HG02798 (cell line): ENCODE measurements around the gene ADD1.

Source experiments
- ATAC-seq: cut with Tn5 transposase; IDR thresholded peaks from one replicate; pipeline ENCODE4 v1.9.1; 2021; ENCODE audit warnings: mild to moderate bottlenecking; ENCODE audit not compliant: unreplicated experiment, poor library complexity

Gene ADD1

GRCh38 chr4:2805712-2806389 is 37.8 kb upstream of the ADD1 start:
- no peak for ATAC-seq

- no peak for ATAC-seq
These were observed 37.0 kb upstream of the ADD1 start for GRCh38 chr4:2806390-2807355.

DNA sequence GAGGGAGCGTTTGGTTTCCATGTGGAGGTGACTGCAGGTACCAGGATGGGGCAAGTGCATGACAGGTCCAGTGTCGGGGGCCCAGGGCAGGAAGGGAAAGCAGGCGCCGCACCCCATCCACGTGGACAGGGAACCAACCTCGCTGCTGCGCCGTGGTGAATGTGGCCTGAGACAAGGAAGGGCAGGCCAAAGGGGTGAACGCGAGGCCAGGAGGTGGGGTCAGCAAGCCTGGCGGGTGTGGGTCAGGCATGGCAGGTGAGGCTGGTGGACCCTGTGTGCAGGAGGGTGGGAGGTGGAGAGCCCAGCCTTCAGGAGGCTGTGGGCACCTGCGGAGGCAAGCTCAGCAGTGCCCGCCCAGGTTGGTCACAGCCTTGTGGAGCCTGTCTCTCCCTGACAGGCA is 36.1 kb upstream of the ADD1 start:
- no peak for ATAC-seq

GRCh38 chr4:2808001-2808400 is 35.6 kb upstream of the ADD1 start:
- ATAC-seq = no peak

DNA sequence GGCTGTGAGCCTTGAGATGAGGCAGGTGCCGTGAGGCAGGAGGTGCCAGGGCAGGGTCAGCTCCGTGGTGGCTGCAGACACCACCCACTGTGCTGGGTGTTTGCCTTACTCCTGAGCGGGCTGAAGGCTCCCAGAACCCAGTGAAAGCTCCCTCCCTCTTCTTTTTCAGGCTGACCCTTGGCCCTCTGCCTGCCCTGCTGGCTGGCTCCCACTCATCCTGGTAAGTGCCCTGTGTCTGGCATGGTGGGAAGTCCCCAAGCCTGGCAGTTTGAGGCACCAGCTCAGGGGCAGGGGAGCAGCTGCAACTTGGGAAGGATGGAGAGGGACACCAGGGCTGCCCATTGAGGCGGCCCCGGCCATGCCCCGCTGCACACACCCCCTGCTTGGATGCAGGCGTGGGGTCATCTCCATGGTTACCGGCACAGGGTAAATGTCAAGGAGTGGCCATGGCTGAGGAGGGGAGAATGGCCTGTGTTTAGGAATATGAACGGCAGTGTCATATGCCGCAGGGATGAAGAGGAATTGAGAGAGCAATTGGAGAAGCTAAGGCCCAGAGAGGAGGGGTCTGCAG is 33.9 kb upstream of the ADD1 start:
- no peak for ATAC-seq

GRCh38 chr4:2810388-2810787 is 33.3 kb upstream of the ADD1 start:
- no peak for ATAC-seq

DNA sequence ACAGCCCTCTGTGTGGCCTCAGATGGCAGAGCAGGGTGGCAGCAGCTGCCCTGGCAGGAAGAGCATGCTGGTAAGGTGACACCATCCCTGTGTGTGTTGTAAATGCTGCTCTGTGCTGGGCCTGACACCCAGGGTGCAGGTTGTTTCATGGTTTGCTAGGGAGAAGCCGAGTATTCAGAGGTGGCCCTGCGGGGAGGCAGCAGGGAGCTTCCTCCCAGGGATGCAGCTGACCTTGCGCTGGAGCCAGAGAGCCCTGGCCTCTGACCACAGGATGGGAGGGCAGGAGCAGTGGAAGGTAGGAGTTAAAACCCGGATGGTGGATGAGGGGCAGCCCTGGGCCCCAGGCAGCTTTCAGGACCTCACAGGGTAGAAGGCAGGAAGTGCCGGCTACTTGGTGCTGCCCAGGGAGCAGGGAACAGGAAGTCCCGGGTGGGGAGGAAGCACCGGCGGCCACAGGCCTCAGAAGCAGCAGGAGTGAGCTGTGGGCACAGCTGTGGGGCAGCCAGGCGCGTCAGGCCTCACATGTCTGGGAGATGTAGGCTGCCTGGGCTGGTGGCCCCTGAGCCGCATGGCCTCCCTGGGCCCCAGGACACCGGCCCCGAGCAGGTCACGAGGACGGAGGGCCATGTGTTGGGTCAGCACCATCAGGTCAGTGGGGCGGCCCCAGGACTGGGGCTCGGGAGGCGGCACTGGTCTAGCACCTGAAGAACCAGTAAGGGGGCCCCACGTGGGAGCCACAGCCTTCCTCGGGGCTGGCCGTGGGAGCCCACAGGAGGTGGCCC is 31.6 kb upstream of the ADD1 start:
- ATAC-seq = peak; percentile 60

GRCh38 chr4:2812612-2813354 is 30.9 kb upstream of the ADD1 start:
- ATAC-seq = no peak

DNA sequence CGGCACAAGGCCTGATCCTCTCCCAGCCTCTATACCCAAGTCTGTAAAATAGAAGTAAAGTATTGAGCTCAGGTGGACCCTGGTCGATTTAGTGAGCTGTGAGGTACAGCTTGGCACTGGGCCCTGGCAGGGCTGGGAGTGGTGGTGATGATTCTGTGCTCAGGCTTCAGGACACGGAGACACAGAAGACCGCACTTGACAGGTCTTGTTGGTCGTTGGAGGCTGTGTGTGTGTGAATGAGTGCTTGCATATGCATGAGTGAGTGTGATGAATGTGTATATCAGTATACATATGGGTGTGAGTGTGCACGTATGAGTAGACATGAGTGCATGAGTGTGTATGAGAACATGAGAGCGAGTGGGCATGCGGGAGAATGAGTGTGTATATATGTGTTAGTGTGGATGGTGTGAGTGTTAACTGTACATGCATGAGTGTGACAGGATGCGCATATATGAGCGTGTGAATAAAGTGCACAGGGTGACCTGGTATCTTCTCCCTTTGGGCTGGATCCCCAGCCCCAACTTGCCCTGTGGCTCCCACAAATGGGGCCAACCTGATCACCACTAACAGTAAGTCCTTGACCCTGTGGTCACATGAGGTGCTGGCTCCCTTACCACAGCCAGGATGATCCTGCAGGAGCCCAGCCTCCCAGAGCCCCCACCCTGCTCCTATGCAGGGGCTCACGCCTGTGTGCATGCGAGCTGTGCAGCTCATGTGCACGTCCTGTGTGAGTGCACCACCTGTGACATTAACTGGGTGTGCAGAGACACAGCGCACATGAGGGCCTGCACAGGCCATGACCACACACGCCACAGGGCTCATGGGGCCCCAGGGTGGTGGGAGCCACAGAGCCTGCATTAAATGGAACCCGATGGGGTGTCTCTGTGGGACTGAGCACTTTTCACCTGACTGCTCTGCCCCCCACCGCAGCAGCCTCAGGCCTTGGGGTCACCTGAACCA is 29.9 kb upstream of the ADD1 start:
- ATAC-seq = no peak

DNA sequence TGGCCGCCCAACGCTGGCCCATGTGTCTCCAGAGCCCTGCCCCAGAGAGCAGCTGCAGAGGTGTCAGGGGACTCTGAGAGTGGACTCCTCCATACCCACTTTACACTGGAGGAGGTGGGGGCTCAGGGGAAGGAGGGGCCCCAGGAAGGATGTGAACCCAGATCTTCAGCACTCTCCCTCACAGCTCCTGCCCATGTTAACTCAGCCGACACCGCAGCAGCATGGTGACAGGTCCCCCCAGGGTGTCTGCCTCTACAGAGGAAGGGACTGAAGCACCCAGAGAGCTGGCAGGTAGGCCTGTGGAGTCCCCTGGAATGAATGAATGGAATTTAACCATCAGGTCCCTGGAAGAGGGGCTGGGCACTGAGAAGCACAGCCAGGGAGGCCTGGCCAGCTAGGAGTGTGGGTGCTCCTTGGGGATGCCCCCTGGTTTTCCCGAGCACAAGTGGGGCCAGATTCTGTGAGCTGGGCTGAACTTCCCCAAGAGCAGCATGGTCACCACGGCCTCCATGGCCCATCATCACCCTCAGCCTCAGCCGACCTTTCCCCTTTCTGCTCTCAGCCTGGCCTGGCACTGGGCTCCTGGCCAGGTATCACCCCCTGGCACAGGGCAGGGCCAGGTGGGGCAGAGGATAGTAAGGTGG is 28.9 kb upstream of the ADD1 start:
- no peak for ATAC-seq

DNA sequence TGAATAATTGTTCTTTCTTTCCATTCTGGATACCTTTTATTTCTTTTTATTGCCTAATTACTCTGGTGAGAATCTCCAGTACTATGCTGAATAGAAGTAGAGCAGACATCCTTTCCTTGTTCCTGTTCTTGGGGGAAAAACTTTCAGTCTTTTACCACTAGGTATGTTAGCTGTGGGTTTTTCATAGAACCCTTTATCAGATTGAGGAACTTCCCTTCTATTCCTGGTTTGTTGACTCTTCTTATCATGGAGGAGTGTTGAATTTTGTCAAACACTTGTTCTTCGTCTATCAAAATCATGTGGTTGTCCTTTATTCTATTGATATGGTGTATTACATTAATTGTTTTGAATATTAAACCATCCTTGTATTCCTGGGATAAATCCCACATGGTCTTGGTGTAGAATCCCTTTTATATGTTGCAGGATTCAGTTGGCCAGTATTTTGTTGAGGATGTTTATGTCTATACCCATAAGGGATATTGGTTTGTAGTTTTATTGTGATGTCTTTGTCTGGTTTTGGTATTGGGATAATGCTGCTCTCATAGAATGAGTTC is 27.2 kb upstream of the ADD1 start:
- no peak for ATAC-seq

DNA sequence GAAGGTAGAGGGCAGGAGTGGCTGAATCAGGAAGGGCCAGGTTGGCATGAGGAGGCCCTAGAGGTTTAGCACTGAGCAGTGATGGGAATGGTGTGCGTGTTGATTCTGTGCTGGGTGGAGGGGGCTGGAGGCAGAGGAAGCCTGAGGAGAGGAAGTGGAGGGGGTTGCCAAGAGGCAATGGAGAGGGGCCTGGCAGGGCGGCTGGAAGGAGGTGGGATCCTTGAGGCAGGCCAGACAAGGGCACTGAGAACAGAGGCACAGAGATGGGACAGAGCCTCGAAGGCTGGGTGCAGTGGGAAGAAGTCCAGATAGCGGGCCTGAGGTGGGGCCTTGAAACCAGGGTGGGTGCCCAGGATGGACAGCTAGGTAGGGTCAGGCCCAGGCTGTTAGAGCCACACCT is 26.5 kb upstream of the ADD1 start:
- no peak for ATAC-seq

- ATAC-seq = no peak
These were observed 25.8 kb upstream of the ADD1 start for GRCh38 chr4:2817701-2818350.

DNA sequence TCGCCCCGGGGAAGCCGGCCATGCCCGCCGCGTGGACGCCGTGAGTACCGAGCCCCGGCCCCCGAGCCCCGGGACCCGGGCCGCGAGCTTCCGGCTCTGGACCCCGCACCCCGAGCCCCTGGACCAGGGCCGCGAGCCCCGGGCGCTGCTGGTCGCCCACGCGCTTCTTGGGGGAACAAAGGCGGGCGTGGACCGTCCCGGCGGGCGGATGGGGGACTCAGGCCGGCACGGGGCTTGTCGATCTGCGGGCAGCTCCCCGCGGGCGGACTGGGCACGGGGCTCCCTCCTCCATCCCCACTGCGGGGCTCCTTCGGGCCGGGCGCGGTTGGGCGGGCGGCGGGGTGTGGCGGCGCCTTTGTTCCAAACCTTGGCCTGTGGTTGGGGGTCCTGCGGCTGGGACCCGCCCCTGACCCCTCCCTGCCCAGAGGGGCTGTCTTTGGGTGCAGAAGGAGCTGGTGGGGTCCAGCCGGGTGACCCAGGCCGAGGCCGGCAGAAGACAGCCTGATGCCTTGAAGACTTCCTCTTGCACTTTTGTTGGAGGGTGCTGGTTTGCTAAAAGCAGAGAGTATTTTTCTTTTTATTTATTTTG is 25.2 kb upstream of the ADD1 start:
- ATAC-seq = no peak

GRCh38 chr4:2819244-2820215 is 24.1 kb upstream of the ADD1 start:
- ATAC-seq = no peak
